ENCODE data around the gene SPACA6. TPM values are rescaled to one million over a fixed set of nuclear protein-coding genes. Genes with fewer than 3 reads are reported as not detected.

SPACA6 gene
- total RNA-seq, 1 experiment from 2014 or later: 13.3 TPM

- TF ChIP-seq ZMAT4 (CRISPR knock-in tag; IDR thresholded peaks at IDR 0.05): no peak
- no peak for TF ChIP-seq NR3C1 (CRISPR knock-in tag; conservative IDR thresholded peaks at IDR 0.05; ENCODE audit: low read depth)
- TF ChIP-seq FOXJ3 (CRISPR knock-in tag; IDR thresholded peaks at IDR 0.05; ENCODE audit: borderline replicate concordance): no peak
- TF ChIP-seq GRHL2 (CRISPR knock-in tag; IDR thresholded peaks at IDR 0.05; ENCODE audit: insufficient replicate concordance, severe bottlenecking): no peak
Observed at GRCh38 chr19:51714848-51715247, 21.7 kb downstream of the SPACA6 start (continued).

GRCh38 chr19:51715850-51716249, 22.7 kb downstream of the SPACA6 start:
- POLR2A ChIA-PET: no interaction called here
- DNase-seq (ENCODE audit: low spot score): no peak
- CTCF ChIA-PET: no interaction called here
- peaks cover 68% of the 10 kb centered on the region for H3K27me3 Mint-ChIP-seq (ENCODE audit: low read depth)
- ATAC-seq: no peak
- no peak overlapping the region for H3K4me3 Mint-ChIP-seq
- no peaks in the 10 kb centered on the region for H3K36me3 Mint-ChIP-seq
- H3K4me1 Mint-ChIP-seq: peaks cover 7% of the 10 kb centered on the region
- TF ChIP-seq ZNF671 (CRISPR knock-in tag; IDR thresholded peaks at IDR 0.05) (no peak), TEAD4 (CRISPR knock-in tag; IDR thresholded peaks at IDR 0.05) (no peak), ZNF416 (CRISPR knock-in tag; IDR thresholded peaks at IDR 0.05) (no peak), E2F1 (CRISPR knock-in tag; IDR thresholded peaks at IDR 0.05) (no peak), IRF1 (CRISPR knock-in tag; IDR thresholded peaks at IDR 0.05) (no peak), USF1 (CRISPR knock-in tag; IDR thresholded peaks at IDR 0.05) (no peak), RELA (CRISPR knock-in tag; IDR thresholded peaks at IDR 0.05; ENCODE audit: borderline replicate concordance) (no peak), AR (CRISPR knock-in tag; IDR thresholded peaks at IDR 0.05) (no peak), JUN (CRISPR knock-in tag; IDR thresholded peaks at IDR 0.05) (no peak), JAZF1 (CRISPR knock-in tag; IDR thresholded peaks at IDR 0.05) (no peak), NFE2L1 (CRISPR knock-in tag; IDR thresholded peaks at IDR 0.05) (no peak)
- H3K27ac Mint-ChIP-seq: no peak overlapping the region
- no peaks in the 10 kb centered on the region for H3K9me3 Mint-ChIP-seq

GRCh38 chr19:51716925-51717324, 23.8 kb downstream of the SPACA6 start:
- ChIA-PET POLR2A (no interaction called here), CTCF (interaction anchor here (1.2 kb wide), 1 partner anchor 13 kb away, joined by 3 read pairs; no protein-coding TSS in a partner anchor)
- DNase-seq (ENCODE audit: low spot score) (no peak), ATAC-seq (no peak)
- no peak for TF ChIP-seq ZSCAN18 (CRISPR knock-in tag; IDR thresholded peaks at IDR 0.05)
- TF ChIP-seq ATF1 (CRISPR knock-in tag; IDR thresholded peaks at IDR 0.05): no peak
- TF ChIP-seq ZNF423 (CRISPR knock-in tag; IDR thresholded peaks at IDR 0.05): no peak
- no peak for TF ChIP-seq PREB (CRISPR knock-in tag; IDR thresholded peaks at IDR 0.05; ENCODE audit: borderline replicate concordance)
- TF ChIP-seq MYBL2 (CRISPR knock-in tag; IDR thresholded peaks at IDR 0.05): no peak
- no peak for TF ChIP-seq FOXP1 (CRISPR knock-in tag; IDR thresholded peaks at IDR 0.05; ENCODE audit: borderline replicate concordance)
- Mint-ChIP-seq H3K27ac (no peak overlapping the region), H3K4me3 (no peak overlapping the region), H3K27me3 (ENCODE audit: low read depth) (peaks cover 62% of the 10 kb centered on the region), H3K9me3 (no peaks in the 10 kb centered on the region), H3K36me3 (no peaks in the 10 kb centered on the region), H3K4me1 (peaks cover 7% of the 10 kb centered on the region)

Measured in WTC11 (cell line).